SKM-1 treated with dmso at 0.1 percent for 144 hours (cell line): ENCODE measurements around the gene MAPK8IP3.
A peak's percentile ranks its signal among the peaks of the same experiment; 100 is the strongest.

ENCODE experiments used
- DNase-seq: peaks from one replicate; lab custom pipeline; 2025; ENCODE audit not compliant: unreplicated experiment; lab: John Stamatoyannopoulos, UW

Gene MAPK8IP3

GRCh38 chr16:1772908-1773702 is 67.1 kb downstream of the MAPK8IP3 start, which contains the start of gene MRPS34:
Gene MRPS34 (minus strand): TSS chr16:1773134. CDS start chr16:1773119, 15 bp downstream.
- DNase-seq: peak; percentile 58

GRCh38 chr16:1773703-1774447 is 67.9 kb downstream of the MAPK8IP3 start:
- DNase-seq: peak; percentile 74

DNA sequence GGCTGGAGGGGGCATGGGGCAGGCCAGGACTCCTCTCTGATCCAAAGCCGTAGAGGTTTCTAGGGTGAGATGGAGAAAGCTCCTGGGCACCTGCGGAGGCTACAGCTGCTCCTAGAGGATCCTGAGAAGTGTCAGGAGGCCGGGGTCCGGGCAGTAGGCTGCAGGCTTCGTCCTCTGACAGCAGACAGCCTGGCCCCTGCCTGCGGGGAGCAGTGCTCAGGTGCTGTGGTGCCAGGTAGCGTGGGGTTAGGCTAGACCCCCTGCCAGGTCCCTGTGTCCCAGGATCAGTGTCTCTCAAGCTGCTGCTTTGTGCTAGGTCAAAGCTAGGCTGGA is 68.4 kb downstream of the MAPK8IP3 start:
- no peak for DNase-seq

DNA sequence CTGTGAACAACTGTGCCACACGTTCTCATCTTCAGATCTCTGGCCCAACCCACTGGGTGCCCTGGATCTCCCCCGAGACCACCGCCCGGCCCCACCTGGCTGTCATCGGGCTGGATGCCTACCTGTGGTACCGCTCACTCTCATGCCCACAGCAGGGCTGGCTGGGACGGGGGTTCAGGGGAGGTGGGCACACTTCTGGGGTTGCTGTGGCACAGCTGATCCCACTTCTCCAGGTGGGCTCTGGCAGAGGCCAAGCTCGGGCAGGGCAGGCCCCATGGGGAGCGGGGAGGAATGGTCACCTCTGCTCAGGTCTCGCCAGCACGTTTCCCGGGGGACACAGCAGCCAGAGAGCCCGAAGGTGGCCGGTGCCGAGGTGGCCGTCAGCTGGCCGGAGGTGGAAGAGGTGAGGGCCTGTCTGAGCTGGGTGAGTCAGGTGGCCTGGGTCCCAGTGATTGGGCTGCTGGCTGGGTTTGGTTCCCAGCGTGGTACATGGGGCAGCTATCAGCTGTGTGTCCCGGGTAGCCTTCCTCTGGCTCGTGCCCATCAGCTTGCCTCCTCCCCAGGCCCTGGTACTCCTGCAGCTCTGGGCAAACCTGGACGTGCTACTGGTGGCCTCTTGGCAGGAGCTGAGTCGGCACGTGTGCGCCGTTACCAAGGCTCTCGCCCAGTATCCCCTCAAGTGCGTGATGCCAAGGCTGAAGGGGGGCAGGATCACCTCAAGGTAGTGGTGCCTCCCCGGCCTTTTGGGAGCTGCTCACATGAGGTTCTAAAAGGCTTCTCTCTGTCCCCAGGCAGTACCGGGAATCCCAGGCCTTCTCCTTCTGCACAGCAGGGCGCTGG is 69.2 kb downstream of the MAPK8IP3 start:
- DNase-seq: no peak

DNA sequence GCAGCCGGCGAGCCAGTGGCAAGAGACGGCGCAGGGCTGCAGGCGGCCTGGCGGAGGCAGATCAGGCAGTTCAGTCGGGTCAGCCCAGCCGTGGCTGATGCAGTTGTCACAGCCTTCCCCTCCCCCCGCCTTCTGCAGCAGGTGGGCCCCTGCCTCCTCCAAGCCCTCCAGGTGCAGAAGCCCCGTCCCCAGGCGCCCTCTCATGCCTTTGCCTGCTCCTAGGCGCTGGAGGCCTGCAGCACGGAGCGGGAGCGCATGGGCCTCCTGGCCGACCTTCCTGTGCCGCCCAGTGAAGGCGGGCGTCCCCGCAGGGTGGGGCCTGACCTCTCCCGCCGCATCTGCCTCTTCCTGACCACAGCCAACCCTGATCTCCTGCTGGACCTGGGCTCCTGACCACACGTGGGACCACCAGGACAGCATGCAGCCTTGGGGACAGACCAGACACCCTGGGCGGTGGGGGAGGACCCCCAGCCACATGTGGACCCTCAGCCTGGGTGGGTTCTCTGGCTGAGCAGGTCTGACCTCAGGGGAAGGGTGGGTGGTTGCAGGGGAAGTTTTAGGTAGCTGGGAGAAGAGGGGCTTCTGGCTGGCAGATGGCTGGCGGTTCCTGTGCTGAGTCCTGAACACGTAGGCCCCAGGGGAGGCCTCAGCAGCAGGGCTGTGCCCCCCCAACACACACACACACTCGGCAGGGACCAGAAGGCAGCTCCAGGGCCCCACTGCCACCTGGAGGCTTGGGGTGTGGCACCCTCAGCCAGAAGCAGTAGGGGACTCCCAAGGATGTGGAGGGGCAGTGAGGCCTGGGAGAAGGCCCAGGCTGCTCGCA is 70.1 kb downstream of the MAPK8IP3 start:
- DNase-seq: no peak

DNA sequence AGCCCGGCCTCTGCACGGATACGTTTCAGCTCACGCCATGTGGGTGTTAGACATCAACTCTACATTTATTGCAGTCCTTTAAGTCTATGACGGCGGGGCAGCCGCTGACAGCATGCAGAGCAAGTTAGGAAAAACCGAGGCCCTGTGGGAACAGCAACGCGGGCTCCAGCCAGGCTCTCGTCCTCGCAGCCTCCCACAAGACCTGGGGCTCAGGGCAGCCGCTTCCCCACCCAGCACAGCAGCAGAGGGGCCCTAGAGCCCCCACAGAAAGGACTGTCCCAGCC is 70.6 kb downstream of the MAPK8IP3 start:
- no peak for DNase-seq

- no peak for DNase-seq
Measured at GRCh38 chr16:1776991-1777374, 71.0 kb downstream of the MAPK8IP3 start.

- no peak for DNase-seq
Measured at GRCh38 chr16:1777375-1778199, 71.6 kb downstream of the MAPK8IP3 start.

GRCh38 chr16:1778200-1779179 is 72.5 kb downstream of the MAPK8IP3 start:
- DNase-seq: no peak

DNA sequence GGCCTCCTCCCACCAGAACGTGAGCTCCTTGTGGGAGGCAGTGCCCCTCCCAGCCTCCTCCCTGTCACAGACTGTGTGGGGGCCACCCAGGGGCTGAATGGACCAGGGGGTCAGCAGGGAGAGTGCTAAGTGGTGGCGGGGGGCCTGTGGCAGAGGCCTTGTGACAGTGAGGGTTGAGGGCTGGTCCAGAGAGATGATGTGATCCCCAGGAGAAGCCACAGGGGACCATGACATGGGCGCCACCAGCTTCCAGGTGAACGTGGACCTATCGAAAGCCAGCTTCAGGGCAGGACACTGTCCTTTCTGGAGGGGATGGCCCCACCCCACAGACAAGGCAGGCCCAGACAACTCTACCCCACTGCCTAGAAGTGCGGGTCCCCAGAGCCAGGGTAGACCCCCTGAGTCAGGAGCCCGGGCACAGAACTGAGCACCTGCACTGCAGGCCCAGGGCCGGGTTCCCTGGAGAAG is 73.3 kb downstream of the MAPK8IP3 start:
- no peak for DNase-seq

DNA sequence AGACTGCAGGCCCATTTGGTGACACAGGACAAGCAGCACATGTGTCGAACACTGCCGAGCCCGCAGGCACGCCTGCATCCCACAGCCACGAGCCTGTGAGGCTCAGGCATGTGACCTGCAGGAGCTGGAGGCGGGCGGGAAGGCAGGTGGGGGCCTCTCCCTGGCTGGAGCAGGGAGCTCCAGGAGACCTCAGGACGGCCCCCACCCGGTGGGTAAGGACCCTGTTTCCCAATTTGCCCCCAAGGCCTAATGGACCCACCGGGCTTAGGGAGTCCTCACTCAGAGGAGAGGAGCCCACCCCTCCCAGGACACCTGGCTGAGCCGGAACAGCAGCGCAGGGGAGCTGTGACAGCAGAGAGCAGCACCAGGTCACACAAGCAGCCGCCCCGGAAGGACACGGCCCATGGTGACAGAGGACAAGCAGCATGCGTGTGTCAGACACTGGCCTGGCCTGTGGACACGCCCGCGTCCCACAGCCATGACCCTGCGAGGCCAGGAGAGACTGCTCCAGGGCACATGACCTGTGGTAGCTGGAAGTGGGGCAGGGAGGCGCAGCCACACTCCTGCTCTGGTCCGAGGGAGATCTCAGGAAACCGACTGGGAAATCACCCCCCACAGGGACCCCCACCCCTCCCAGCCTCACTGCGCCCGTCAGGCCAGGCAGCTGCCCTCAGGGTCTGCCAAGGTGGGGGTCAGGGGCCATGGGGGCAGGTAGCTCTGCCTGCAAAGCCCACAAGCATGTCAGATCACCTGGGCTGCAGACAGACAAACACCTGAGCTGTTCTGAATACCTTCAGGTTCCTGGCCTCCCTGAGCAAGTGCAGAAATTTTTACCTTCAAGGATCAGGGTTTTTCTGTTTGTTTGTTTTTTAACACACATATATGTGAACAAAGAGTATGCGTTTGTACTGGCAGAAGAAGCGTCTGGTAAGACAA is 74.0 kb downstream of the MAPK8IP3 start:
- no peak for DNase-seq

- DNase-seq: no peak
Measured at GRCh38 chr16:1780677-1781072, 74.7 kb downstream of the MAPK8IP3 start.

- DNase-seq: no peak
Measured at GRCh38 chr16:1781254-1781653, 75.3 kb downstream of the MAPK8IP3 start.

DNA sequence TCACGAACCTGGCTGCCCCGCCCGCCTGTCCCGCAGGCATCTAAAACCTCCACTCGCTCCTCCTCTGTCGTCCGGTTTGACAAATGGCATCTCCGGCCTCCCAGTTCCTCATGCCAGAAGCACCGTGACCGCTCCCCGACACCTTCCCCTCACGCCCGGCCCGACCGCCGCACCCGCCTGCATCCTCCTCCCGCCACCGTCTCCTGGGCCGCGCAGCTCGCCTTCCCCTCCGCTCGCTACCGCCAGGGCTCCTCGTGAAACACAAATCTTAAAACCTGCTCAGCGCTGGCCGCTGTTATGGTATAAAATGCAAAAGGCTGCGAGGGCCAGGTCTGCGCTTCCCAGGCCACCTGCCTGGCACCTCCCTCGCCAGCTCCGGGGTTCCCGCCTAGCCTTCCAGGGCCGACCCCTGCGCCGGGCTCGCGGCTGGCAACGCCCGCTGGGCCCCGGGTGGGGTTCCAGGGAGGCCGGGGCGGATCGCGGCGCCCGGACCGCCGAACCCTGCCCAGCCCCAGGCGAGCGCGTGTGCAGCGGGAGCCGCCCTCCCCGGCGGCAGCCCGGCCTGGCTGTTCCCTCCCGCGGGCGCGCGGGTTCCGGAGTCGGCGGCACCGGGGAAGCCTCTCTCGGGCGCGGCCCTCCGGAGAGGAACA is 75.9 kb downstream of the MAPK8IP3 start:
- no peak for DNase-seq

DNA sequence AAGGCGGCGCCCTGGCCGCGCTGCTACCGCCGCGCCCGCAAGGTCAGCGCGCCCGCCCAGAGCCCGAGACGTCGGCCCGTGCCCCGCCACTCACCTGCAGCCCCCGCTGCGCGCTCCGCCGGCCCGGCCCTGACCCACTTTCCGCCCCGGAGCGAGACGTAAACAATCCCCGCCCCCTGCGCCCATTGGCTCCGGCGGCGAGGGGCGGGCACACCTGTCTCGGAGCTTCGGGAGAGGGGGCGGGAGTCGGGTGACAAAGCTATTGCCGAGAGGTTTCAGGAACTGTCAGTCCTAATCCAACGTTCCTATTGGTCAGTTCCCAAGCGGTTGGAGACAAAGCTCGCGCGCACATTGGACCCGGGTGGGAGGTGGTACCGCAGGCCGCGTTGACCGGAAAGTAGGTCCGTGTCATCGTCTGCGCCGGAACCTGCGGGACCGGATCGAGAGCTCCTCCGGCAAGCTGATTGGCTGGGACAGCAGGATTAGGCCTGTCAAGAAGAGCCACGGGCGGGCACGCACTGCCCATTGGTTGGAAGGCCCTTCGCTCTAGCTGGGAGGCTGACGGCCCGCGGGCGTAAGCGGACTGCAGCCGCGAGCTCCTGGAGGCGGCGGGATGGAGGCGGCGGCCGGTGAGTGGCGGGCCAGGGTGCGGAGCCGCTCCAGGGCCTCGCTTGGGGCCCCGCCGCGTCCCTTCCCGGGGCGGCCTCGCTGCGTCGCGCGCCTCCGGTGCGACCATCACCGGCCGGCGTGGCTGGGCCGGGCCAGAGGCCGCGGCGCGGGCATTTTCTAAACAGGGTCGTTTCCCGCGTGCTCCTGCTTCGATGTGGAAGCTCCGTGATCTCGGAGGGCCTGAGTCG is 76.6 kb downstream of the MAPK8IP3 start, which contains the start of the genes NUBP2 and SPSB3:
Gene NUBP2, plus strand, starts transcription at position 553 of the 857 bp plus-strand sequence. Its CDS starts 61 bp downstream, at position 614.
Gene SPSB3, minus strand, starts transcription at position 164 of the 857 bp plus-strand sequence. CDS start 1,088 bp downstream, outside the sequence.
- DNase-seq: peak; percentile 100
